GM21619 (cell line): ENCODE data around the gene PDCD11.

Experiments used
- ATAC-seq: cut with Tn5 transposase; IDR thresholded peaks from one replicate; pipeline ENCODE4 v1.9.1; 2021; ENCODE audit not compliant: unreplicated experiment

PDCD11 gene

DNA sequence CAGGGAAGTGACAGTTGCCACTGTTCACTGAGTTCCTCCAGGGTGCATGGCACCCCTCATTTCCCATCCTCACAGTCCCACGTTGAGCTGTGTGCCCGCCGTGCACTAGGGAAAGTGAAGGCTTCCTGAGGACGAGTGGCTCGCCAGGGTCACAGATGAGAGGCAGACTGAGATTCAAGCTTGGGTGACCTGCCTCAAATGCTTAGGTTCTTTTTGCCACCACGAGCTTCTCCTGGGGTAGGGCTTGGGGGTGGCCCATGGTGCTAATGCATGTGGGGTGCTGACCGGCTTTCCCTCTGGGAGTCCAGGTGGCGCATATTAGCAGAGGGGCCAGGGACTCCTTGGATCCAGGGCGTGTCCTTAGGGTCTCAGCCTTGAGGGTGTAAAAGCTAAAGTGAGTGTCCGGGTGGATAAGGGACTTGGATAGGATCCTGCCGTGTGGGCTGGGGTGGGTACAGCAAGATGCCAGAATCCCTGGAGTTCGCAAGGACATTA, 53.8 kb downstream of the PDCD11 start:
- ATAC-seq = no peak

DNA sequence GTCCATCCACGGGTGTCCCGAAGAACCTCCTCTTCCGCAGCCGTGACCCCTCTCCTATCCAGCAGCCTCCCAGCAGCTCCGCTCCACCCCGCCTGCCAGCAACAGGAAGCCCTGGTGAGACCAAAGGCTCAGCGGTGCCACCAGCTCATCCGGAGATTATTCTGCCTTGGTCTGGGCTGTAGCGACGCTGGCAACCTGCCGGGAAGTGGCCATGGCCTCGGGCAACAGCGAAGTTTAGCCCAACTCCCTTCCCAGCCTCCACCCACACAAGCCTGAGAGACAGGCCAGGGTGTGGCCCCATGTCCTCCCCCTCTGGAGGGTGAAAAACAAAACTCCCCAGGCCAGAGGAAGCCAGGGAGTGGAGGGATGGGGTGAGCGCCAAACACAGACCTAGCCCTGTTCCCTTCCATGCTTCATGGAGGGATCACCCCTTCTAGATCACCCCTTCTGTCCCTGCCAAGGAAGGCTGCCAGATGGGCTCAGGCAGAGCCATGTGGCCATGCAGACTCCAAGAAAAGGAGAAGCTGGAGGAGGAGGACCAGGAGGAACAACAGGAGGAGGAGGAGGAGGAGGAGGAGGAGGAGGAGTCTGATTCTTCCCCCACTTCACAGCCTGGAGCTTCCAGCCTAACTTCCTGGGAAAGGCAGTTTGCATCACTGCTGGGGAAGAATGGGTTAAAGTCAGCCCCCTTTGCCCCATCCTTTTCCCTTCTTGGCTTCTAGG, 54.8 kb downstream of the PDCD11 start:
- ATAC-seq = no peak

GRCh38 chr10:103451831-103452505, 55.5 kb downstream of the PDCD11 start, which contains the start of gene CALHM2:
Gene CALHM2 (minus strand): TSS chr10:103452370. CDS start chr10:103449941, 2,429 bp downstream.
- ATAC-seq = peak; percentile 70

GRCh38 chr10:103452506-103453230, 56.2 kb downstream of the PDCD11 start:
- ATAC-seq = no peak

- no peak for ATAC-seq
Measured at GRCh38 chr10:103454026-103454425, 57.6 kb downstream of the PDCD11 start.

DNA sequence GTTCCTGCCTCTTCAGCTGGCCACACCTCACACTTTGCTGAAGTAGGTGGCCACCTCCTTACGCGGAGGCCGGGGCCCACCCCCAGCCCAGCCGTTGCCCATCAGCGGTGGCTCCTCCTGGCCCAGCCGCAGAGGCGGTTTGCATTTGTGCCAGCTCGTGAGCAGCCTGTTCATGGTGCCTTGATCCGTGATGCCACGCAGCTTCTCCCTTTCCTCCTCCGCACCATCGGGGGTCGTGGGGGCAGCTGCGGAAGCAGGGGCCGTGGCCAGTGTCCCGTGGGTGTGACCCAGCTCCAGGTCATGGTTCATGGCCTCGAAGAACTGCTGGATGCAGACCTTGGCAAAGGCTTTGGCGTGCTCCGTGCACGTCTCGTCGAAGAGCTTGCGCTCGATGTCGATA, 58.8 kb downstream of the PDCD11 start:
- no peak for ATAC-seq

DNA sequence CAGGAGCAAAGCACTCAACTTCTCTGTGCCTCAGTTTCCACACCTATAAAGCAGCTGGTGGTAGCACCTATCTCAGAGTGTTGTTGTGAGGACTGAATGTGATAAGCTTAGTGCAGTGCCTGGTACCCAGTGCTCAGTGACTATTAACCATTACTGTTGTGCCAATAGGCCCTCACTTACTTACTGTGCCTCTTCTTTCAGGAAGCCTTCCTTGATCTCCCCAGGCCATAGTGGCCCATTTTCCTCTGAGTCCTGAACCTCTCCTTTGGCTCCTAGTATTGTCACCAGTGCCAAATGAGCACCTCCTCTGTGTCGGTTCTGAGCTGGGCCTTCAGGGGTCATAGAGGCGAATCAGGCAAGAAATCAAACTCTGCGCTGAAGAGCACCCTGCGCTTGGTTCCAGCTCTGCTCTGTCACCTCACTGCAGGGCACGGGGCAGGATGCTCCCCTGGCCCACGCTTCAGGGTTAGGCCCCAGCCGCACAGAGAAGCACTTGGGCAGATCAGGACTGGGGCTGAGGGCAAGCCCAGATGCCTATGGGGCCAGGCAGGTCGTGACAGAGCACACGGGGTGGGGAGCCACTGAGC, 59.7 kb downstream of the PDCD11 start:
- no peak for ATAC-seq

- ATAC-seq = no peak
Measured at GRCh38 chr10:103457176-103457712, 60.8 kb downstream of the PDCD11 start.

- ATAC-seq = no peak
Measured at GRCh38 chr10:103457896-103458583, 61.6 kb downstream of the PDCD11 start.

GRCh38 chr10:103458720-103459119, 62.3 kb downstream of the PDCD11 start, which contains the start of gene CALHM1:
Gene CALHM1 (minus strand): TSS chr10:103458900. CDS start chr10:103458751, 149 bp downstream.
- ATAC-seq = no peak

DNA sequence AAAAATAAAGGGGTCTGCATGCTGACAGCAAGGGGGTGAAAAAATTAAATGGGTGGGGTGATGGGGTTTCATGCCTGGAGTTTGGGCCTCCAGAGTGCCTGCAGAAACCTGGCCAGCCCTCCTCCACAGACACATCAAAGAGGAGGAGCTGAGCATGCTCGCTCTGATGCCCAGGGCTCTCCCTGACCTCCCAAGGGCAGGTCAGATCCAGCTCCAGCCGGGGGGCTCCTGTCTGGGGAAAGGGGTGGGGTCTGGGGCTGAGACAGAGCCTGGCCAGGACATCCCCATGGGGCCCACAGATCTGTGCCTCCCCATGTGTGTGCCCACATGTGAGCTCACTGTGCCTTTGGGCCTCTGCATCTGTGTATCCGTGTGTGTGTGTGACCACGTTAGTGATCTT, 63.2 kb downstream of the PDCD11 start:
- ATAC-seq = no peak

DNA sequence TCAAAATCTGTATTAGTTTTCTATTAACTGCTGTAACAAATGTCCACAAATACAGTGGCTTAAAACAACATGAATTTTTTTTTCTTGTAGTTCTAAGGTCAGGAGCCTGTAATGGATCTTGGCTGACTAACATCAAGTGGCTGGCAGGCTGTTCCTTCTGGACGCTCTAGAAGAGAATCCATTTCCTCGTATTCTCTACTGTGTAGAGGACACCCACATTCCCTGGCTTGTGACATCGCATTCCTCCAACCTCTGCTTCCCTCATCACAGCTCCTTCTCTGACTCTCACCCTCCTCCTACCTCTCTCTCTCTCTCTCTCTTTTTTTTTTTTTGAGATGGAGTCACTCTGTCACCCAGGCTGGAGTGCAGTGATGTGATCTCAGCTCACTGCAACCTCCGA, 67.1 kb downstream of the PDCD11 start:
- no peak for ATAC-seq

DNA sequence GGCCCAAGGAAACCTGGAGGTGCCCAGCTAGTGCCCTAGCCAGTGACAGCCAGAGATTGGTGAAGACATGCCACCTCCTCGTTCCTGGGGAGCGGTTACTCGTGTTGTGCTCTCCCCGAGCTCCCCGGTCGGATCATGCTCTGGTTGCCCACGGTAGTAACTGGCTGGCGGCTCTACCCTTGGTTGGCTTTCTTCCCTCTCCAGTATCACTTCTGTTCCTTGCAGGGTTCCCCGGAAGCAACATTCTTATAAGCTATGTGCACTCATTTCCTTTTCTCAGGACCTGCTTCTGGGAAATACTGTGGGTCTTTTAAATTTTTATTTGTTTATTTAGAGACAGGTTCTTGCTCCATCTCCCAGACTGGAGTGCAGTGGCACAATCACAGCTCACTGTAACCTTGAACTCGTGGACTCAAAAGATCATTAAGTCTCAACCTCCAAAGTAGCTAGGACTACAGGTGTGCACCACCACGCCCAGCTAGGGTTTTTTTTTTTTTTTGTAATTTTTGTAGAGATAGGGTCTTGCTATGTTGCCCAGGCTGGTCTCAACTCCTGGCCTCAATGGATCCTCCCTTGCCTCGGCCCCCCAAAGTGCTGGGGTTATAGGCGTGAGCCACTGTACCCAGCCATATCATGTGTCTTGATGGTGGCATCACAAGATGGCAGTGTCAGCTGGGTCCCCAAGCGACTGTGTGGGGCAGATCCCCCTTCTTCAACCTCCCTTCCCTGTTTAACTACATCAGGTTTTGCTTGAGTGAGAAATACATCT, 69.2 kb downstream of the PDCD11 start:
- ATAC-seq = no peak

DNA sequence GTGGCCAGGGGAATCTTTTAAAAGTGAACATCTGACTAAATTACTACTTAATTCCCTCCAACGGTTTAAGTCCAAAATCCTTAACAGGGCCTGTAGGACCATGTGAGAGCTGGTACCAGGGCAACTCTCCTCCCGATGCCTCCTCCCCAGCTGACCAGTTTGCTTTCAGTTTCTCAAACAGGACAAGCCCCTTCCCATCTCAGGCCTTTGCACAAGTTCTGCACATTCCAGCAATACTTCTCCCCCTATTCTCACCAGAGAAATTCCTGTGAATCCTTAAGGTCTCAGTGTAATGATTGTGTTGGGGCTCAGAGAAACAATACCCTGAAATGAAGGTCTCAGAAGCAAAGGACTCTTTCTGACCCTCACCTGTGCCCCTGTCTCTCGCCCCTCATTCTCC, 70.3 kb downstream of the PDCD11 start:
- ATAC-seq = no peak

- peak; percentile 32 for ATAC-seq
Measured at GRCh38 chr10:103467406-103467805, 71.0 kb downstream of the PDCD11 start.

GRCh38 chr10:103469201-103469600, 72.8 kb downstream of the PDCD11 start:
- ATAC-seq = no peak

- peak; percentile 73 for ATAC-seq
Measured at GRCh38 chr10:103470761-103471653, 74.6 kb downstream of the PDCD11 start.

GRCh38 chr10:103472005-103472404, 75.6 kb downstream of the PDCD11 start:
- no peak for ATAC-seq

DNA sequence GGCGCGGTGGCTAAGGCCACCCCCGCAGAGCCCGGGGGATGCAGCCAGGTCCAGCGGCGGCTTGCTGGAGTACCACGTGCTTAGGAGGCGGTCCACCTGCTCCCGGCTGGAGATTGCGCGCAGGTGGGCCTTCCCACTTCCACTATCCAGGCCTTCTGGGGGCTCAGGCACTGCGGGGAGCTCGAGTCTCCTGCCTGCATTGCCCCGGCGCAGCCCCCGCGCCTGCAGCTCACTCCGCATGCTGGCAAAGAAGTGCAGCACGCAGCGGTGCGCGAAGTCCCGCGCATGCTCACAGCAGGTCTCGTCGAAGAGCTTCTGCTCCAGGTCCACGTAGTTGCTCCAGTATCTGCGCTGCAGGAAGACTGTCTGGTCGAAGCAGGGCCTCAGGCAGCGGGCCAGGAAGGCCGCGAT, 76.8 kb downstream of the PDCD11 start:
- no peak for ATAC-seq
